Left ventricle myocardium inferior (tissue), 1 donor: ENCODE measurements around the gene TIMD4. TPM values are rescaled to one million over a fixed set of nuclear protein-coding genes. Genes with fewer than 3 reads are reported as not detected.

Experiments
- DNase-seq: peaks from one replicate; pipeline ENCODE4 v3.0.0-alpha.2; 2020
- H3K27ac ChIP-seq: fragments of 200-600 bp; replicated peaks from 2 replicates; pipeline ENCODE4 v1.8.0; 2021
- H3K27me3 ChIP-seq: fragments of 200-600 bp; 2 replicates; pipeline ENCODE4 v1.8.0; 2021; ENCODE audit warnings: low read depth
- H3K36me3 ChIP-seq: fragments of 200-600 bp; 2 replicates; pipeline ENCODE4 v1.8.0; 2021
- H3K4me1 ChIP-seq: fragments of 200-600 bp; 2 replicates; pipeline ENCODE4 v1.8.0; 2021
- H3K4me3 ChIP-seq: fragments of 200-600 bp; 2 replicates; pipeline ENCODE4 v1.8.0; 2021; ENCODE audit warnings: mild to moderate bottlenecking, moderate library complexity
- H3K9me3 ChIP-seq: fragments of 200-600 bp; replicated peaks from 2 replicates; pipeline ENCODE4 v1.8.0; 2021
- CTCF ChIP-seq: fragments of 200-600 bp; IDR thresholded peaks from 2 replicates; pipeline ENCODE4 v1.8.0; 2021; ENCODE audit warnings: antibody characterized with exemption, mild to moderate bottlenecking, borderline replicate concordance
- intact Hi-C: fragments of 100-400 bp; cut with micrococcal nuclease; formaldehyde crosslinking; loops from one replicate; pipeline ENCODE4 v1.11.0; 2022
- long read RNA-seq: library from polyadenylated mRNA; unstranded; transcript quantifications from one replicate; pipeline ENCODE4 v2.0.0, GENCODE V29; 2021
- total RNA-seq: library from RNA; stranded (reverse); fragmentation: NEBNext Ultra II Directional; extraction: Animal tissue kit (Norgen Biotek cat#: 25700); gene quantifications from one replicate; pipeline ENCODE4 v1.2.1, GENCODE V29; 2021
- donor health status: DM: no; HTN: yes; CAD: no; lungs with severe emphysema.

The TIMD4 gene
- total RNA-seq = not detected
- long read RNA-seq = 0 reads

GRCh38 chr5:156963125-156963524 is at the start of gene TIMD4:
TSS of gene TIMD4 (minus strand) at chr5:156963226. CDS start at chr5:156963198, 28 bp downstream.
- intact Hi-C loops = no loop called here
- no peak for DNase-seq
- no peaks in the 10 kb centered on the region for H3K27me3 ChIP-seq
- peaks cover 14% of the 10 kb centered on the region for H3K9me3 ChIP-seq
- no peak within 1 kb of the TSS for H3K4me3 ChIP-seq
- H3K27ac ChIP-seq = no peak within 1 kb of the TSS
- H3K4me1 ChIP-seq = no peaks in the 10 kb centered on the region
- TF ChIP-seq CTCF = no peak
- no peaks in the 10 kb centered on the region for H3K36me3 ChIP-seq

- H3K36me3 ChIP-seq = no peaks in the 10 kb centered on the region
- no peak for TF ChIP-seq CTCF
- intact Hi-C loops = no loop called here
These were observed 43.2 kb upstream of the TIMD4 start for GRCh38 chr5:157006262-157006661.

GRCh38 chr5:157004893-157005551 is 42.0 kb upstream of the TIMD4 start:
- no peak overlapping the region for H3K27ac ChIP-seq
- TF ChIP-seq CTCF = no peak
- no peak overlapping the region for H3K4me3 ChIP-seq
- H3K9me3 ChIP-seq = peaks cover 15% of the 10 kb centered on the region
- no peaks in the 10 kb centered on the region for H3K36me3 ChIP-seq
- no peak for DNase-seq
- H3K4me1 ChIP-seq = no peaks in the 10 kb centered on the region
- no peaks in the 10 kb centered on the region for H3K27me3 ChIP-seq
- intact Hi-C loops = no loop called here

More at GRCh38 chr5:157006262-157006661, 43.2 kb upstream of the TIMD4 start:
- DNase-seq = no peak
- Histone ChIP-seq H3K27ac (no peak overlapping the region), H3K9me3 (peaks cover 3% of the 10 kb centered on the region), H3K4me3 (no peak overlapping the region), H3K4me1 (no peaks in the 10 kb centered on the region), H3K27me3 (no peaks in the 10 kb centered on the region)

GRCh38 chr5:156991714-156992113 is 28.7 kb upstream of the TIMD4 start:
- intact Hi-C loops = no loop called here
- no peak for DNase-seq
- peaks cover 13% of the 10 kb centered on the region for H3K9me3 ChIP-seq
- no peaks in the 10 kb centered on the region for H3K4me1 ChIP-seq
- H3K36me3 ChIP-seq = no peaks in the 10 kb centered on the region
- no peaks in the 10 kb centered on the region for H3K27me3 ChIP-seq
- no peak for TF ChIP-seq CTCF
- no peak overlapping the region for H3K4me3 ChIP-seq
- H3K27ac ChIP-seq = no peak overlapping the region

GRCh38 chr5:156984064-156984463 is 21.0 kb upstream of the TIMD4 start:
- Histone ChIP-seq H3K36me3 (no peaks in the 10 kb centered on the region), H3K4me1 (no peaks in the 10 kb centered on the region), H3K27ac (no peak overlapping the region), H3K9me3 (peaks cover 8% of the 10 kb centered on the region), H3K4me3 (no peak overlapping the region), H3K27me3 (peaks cover 17% of the 10 kb centered on the region)
- intact Hi-C loops = no loop called here
- no peak for DNase-seq
- TF ChIP-seq CTCF = no peak
